Hepatocyte (in vitro differentiated cells): ENCODE data around the gene SFT2D2. TPM values are rescaled to one million over a fixed set of nuclear protein-coding genes. Genes with fewer than 3 reads are reported as not detected.

Experiments used
- DNase-seq: peaks from one replicate; pipeline ENCODE4 v3.0.0-alpha.2; 2016; ENCODE audit warnings: low spot score
- H2AFZ ChIP-seq: fragments of 200-600 bp; sonication (generic); 2 replicates; pipeline ENCODE4 v1.6.0; 2016; ENCODE audit warnings: antibody characterized with exemption, mild to moderate bottlenecking
- H3K27ac ChIP-seq: fragments of 200-600 bp; sonication (generic); 2 replicates; pipeline ENCODE4 v1.5.1; 2016; ENCODE audit warnings: mild to moderate bottlenecking
- H3K27me3 ChIP-seq: fragments of 200-600 bp; sonication (generic); 2 replicates; pipeline ENCODE4 v1.6.1; 2016
- H3K36me3 ChIP-seq: fragments of 200-600 bp; sonication (generic); replicated peaks from 2 replicates; pipeline ENCODE4 v1.5.1; 2016; ENCODE audit warnings: low read depth; ENCODE audit not compliant: insufficient read depth
- H3K4me1 ChIP-seq: fragments of 200-600 bp; sonication (generic); 2 replicates; pipeline ENCODE4 v1.5.1; 2016; ENCODE audit warnings: mild to moderate bottlenecking, moderate library complexity; ENCODE audit not compliant: insufficient read depth
- H3K4me2 ChIP-seq: fragments of 200-600 bp; sonication (generic); 2 replicates; pipeline ENCODE4 v1.6.0; 2016
- H3K4me3 ChIP-seq: fragments of 200-600 bp; sonication (generic); 2 replicates; pipeline ENCODE4 v1.5.1; 2016; ENCODE audit warnings: mild to moderate bottlenecking
- H3K79me2 ChIP-seq: fragments of 200-600 bp; sonication (generic); 2 replicates; pipeline ENCODE4 v1.6.0; 2017; ENCODE audit warnings: mild to moderate bottlenecking
- H3K9me2 ChIP-seq: fragments of 200-600 bp; sonication (generic); replicated peaks from 2 replicates; pipeline ENCODE4 v1.6.0; 2017; ENCODE audit warnings: mild to moderate bottlenecking; ENCODE audit not compliant: insufficient read depth
- H3K9me3 ChIP-seq: fragments of 200-600 bp; sonication (generic); 2 replicates; pipeline ENCODE4 v1.5.1; 2016; ENCODE audit warnings: low read depth, mild to moderate bottlenecking
- H4K20me1 ChIP-seq: fragments of 200-600 bp; sonication (generic); 2 replicates; pipeline ENCODE4 v1.6.0; 2016; ENCODE audit warnings: mild to moderate bottlenecking; ENCODE audit not compliant: insufficient read depth, poor library complexity, severe bottlenecking
- CTCF ChIP-seq: fragments of 200-600 bp; sonication (generic); IDR thresholded peaks from 2 replicates; pipeline ENCODE4 v1.5.1; 2016; ENCODE audit warnings: antibody characterized with exemption, mild to moderate bottlenecking; ENCODE audit not compliant: poor library complexity
- EZH2 ChIP-seq: fragments of 200-600 bp; sonication (generic); IDR thresholded peaks from 2 replicates; pipeline ENCODE4 v1.6.1; 2016; ENCODE audit warnings: antibody characterized with exemption, mild to moderate bottlenecking, borderline replicate concordance
- EZH2phosphoT487 ChIP-seq: fragments of 200-600 bp; sonication (generic); IDR thresholded peaks from one replicate; pipeline ENCODE4 v1.6.1; 2018; ENCODE audit warnings: antibody characterized with exemption, mild to moderate bottlenecking, low read depth, moderate library complexity; ENCODE audit not compliant: unreplicated experiment, severe bottlenecking
- WGBS: methylation state at CpG from one replicate; pipeline ENCODE4 v1.1.6; 2016; ENCODE audit warnings: low lambda C conversion rate; ENCODE audit errors: missing lambda C conversion rate; 5-methylcytosine and 5-hydroxymethylcytosine counted together
- polyA plus RNA-seq: library from polyadenylated mRNA; unstranded; fragments of >200 nt; fragmentation: Nextera tagmentation; extraction: Ambion mirVana; gene quantifications from 2 replicates; pipeline ENCODE4 v1.2.1, GENCODE V29; 2016
- total RNA-seq: library from RNA; depleted of rRNA; stranded (reverse); fragments of >200 nt; gene quantifications from 2 replicates; pipeline ENCODE4 v1.2.3, GENCODE V29; 2014

Gene SFT2D2
- total and polyA plus RNA-seq, 2 experiments from 2014 or later, result 31.5 to 36.9 TPM

DNA sequence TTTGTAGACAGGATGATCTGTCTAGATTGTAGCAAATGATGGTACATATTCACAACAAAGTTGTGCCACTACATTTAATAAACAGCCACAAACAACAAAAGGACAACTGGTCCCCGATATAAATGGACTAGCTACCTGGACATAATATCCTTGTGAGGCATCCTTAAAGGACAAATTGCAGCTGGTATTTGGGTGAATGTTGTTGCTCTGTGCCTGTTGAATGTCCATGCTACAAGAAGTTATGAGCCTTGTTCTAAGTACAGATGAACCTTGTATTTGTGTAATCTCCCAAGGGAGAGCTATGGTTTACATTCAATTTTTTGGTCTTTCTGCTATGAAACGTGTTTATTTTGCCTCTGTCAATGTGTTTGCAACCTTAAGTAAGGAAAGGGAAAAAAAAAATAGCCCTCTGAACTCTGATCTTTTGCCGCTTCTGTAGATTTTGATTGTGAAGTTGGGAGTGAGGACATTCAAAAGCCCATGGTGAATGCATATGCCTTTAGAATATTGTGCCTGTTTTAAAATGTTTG, 26.5 kb downstream of the SFT2D2 start:
- whole genome bisulfite sequencing, result 87% methylated on average over 3 of the region's 3 CpGs
- Histone ChIP-seq H3K4me2 (no peak overlapping the region), H3K27me3 (no peaks in the 10 kb centered on the region), H3K36me3 (peaks cover 3% of the 10 kb centered on the region), H3K4me1 (no peaks in the 10 kb centered on the region), H4K20me1 (no peaks in the 10 kb centered on the region), H3K79me2 (peaks cover 37% of the 10 kb centered on the region), H3K9me3 (peaks cover 13% of the 10 kb centered on the region), H2AFZ (no peak overlapping the region), H3K9me2 (no peaks in the 10 kb centered on the region), H3K27ac (no peak overlapping the region), H3K4me3 (no peak overlapping the region)
- no peak for DNase-seq
- TF ChIP-seq EZH2phosphoT487 (no peak), EZH2 (no peak), CTCF (no peak)

DNA sequence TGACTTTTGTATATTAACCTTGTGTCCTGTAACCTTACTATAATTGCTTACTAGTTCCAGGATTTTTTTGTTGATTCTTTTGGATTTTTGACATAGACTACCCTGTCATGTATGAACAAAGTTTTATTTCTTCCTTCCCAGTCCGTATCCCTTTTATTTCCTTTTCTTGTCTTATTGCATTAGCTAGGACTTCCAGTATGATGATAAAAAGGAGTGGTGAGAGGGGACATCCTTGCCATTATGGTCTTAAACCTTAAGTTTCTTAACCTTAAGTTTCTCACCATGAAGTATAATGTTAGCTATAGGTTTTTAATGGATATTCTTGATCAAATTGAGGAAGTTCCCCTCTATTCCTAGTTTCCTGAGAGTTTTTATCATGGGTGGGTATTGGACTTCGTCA, 30.4 kb downstream of the SFT2D2 start:
- Histone ChIP-seq H2AFZ (no peak overlapping the region), H4K20me1 (no peaks in the 10 kb centered on the region), H3K4me3 (no peak overlapping the region), H3K4me2 (no peak overlapping the region), H3K9me3 (peaks cover 13% of the 10 kb centered on the region), H3K4me1 (no peaks in the 10 kb centered on the region), H3K9me2 (no peaks in the 10 kb centered on the region), H3K27me3 (no peaks in the 10 kb centered on the region), H3K79me2 (peaks cover 11% of the 10 kb centered on the region), H3K36me3 (peaks cover 6% of the 10 kb centered on the region), H3K27ac (no peak overlapping the region)
- DNase-seq, result no peak
- 100% methylated on average over 2 of the region's 2 CpGs for WGBS
- no peak for TF ChIP-seq EZH2phosphoT487
- no peak for TF ChIP-seq EZH2
- no peak for TF ChIP-seq CTCF

DNA sequence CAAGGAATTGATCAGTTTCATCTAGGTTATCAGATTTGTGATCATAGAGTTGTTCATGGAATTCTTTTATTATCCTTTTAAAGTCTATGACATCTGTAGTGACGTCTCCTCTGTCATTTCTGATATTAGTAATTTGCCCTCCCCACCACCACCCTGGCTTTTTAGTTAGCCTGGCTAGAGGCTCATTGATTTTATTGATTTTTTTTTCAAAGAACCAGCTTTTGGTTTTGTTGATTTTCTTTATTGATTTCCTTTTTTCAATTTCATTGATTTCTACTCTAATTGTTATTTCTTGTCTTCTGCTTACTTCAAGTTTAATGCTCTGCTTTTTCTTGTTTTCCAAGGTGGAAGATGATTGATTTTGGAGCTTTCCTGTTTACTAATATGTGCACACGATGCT, 31.6 kb downstream of the SFT2D2 start:
- Histone ChIP-seq H3K4me1 (no peaks in the 10 kb centered on the region), H4K20me1 (no peaks in the 10 kb centered on the region), H3K4me2 (no peak overlapping the region), H3K9me2 (no peaks in the 10 kb centered on the region), H3K4me3 (no peak overlapping the region), H3K36me3 (peaks cover 6% of the 10 kb centered on the region), H3K79me2 (peaks cover 11% of the 10 kb centered on the region), H3K27ac (no peak overlapping the region), H3K9me3 (peaks cover 13% of the 10 kb centered on the region), H2AFZ (no peak overlapping the region), H3K27me3 (no peaks in the 10 kb centered on the region)
- no peak for TF ChIP-seq EZH2
- TF ChIP-seq EZH2phosphoT487, result no peak
- TF ChIP-seq CTCF, result no peak
- 75% methylated on average over 2 of the region's 2 CpGs for WGBS
- no peak for DNase-seq
